H1 (cell line): ENCODE results near the gene ERMN. TPM values are rescaled to one million over a fixed set of nuclear protein-coding genes. Genes with fewer than 3 reads are reported as not detected.

ENCODE experiments used
- CTCF ChIA-PET: fragments of 300-600 bp; sonication (Branson Sonifier 250); formaldehyde crosslinking; loops from one replicate; lab custom pipeline; 2021; ENCODE audit not compliant: partially characterized antibody; lab: Charles Lee
- POLR2A ChIA-PET: fragments of 300-600 bp; sonication (Branson Sonifier 250); formaldehyde crosslinking; loops from one replicate; lab custom pipeline; 2021; ENCODE audit warnings: inconsistent platforms; ENCODE audit not compliant: partially characterized antibody; lab: Charles Lee
- DNase-seq, 2 experiments: peaks; one replicate each; pipeline versions ENCODE4 v3.0.0 to v3.0.0-alpha.2; 2010 to 2022; ENCODE audit warnings: low spot score in 2 of 2, low read depth in 1 of 2, mixed read lengths in 1 of 2
- FAIRE-seq: peaks from 2 replicates; lab custom pipeline; 2011; peaks lifted over from hg19 to GRCh38; lab: Jason Lieb, UNC
- H2AFZ ChIP-seq: 2 replicates; pipeline ENCODE4 v1.8.1; 2012; ENCODE audit warnings: low read length, inconsistent platforms
- H2AK5ac ChIP-seq: 2 replicates; pipeline ENCODE4 v1.6.1; 2013; ENCODE audit warnings: low read depth, low read length
- H2BK120ac ChIP-seq: replicated peaks from 2 replicates; pipeline ENCODE3; 2013; ENCODE audit warnings: low read depth, low read length, inconsistent platforms
- H2BK12ac ChIP-seq: 2 replicates; pipeline ENCODE4 v1.6.1; 2013; ENCODE audit warnings: low read depth, low read length
- H2BK15ac ChIP-seq: 2 replicates; pipeline ENCODE4 v1.6.1; 2013; ENCODE audit warnings: low read length
- H2BK20ac ChIP-seq: 2 replicates; pipeline ENCODE4 v1.6.1; 2013; ENCODE audit warnings: low read length
- H2BK5ac ChIP-seq: 2 replicates; pipeline ENCODE4 v1.6.1; 2013; ENCODE audit warnings: low read depth, low read length
- H3K14ac ChIP-seq: 2 replicates; pipeline ENCODE4 v1.6.1; 2013; ENCODE audit warnings: inconsistent platforms; ENCODE audit not compliant: insufficient read length
- H3K18ac ChIP-seq: 2 replicates; pipeline ENCODE4 v1.6.1; 2013; ENCODE audit warnings: low read length; ENCODE audit errors: extremely low read depth
- H3K23ac ChIP-seq: 2 replicates; pipeline ENCODE4 v1.6.1; 2013; ENCODE audit warnings: inconsistent platforms; ENCODE audit not compliant: insufficient read length
- H3K23me2 ChIP-seq: 2 replicates; pipeline ENCODE4 v1.6.1; 2013; ENCODE audit warnings: low read depth, low read length
- H3K27ac ChIP-seq: 2 replicates; pipeline ENCODE4 v1.6.1; 2011; ENCODE audit warnings: low read depth, low read length, inconsistent platforms
- H3K27me3 ChIP-seq, 4 experiments: replicated peaks in 1 of 4; 1 replicate in 1 of 4; 2 replicates in 3 of 4; pipeline versions ENCODE4 v1.6.1 to v1.8.1; 2011 to 2013; ENCODE audit warnings: low read length in 3 of 4, mild to moderate bottlenecking in 3 of 4, inconsistent platforms in 2 of 4, mixed read lengths in 2 of 4, moderate library complexity in 1 of 4; ENCODE audit not compliant: control insufficient read depth in 3 of 4, insufficient read depth in 3 of 4; ENCODE audit errors: extremely low read depth in 1 of 4
- H3K36me3 ChIP-seq, 4 experiments: 2 replicates each; pipeline versions ENCODE4 v1.6.1 to v1.8.1; 2011 to 2013; ENCODE audit warnings: mild to moderate bottlenecking in 4 of 4, low read length in 3 of 4, moderate library complexity in 2 of 4, control low read depth in 1 of 4, inconsistent platforms in 1 of 4; ENCODE audit not compliant: insufficient read depth in 4 of 4, control insufficient read depth in 2 of 4
- H3K4ac ChIP-seq: replicated peaks from 2 replicates; pipeline ENCODE3; 2013; ENCODE audit warnings: low read length, low read depth, mixed read lengths, inconsistent platforms; ENCODE audit not compliant: insufficient read length
- H3K4me1 ChIP-seq, 4 experiments: replicated peaks in 1 of 4; 1 replicate in 1 of 4; 2 replicates in 3 of 4; pipeline versions ENCODE4 v1.6.1 to v1.8.1; 2011 to 2013; ENCODE audit warnings: low read length in 3 of 4, inconsistent platforms in 2 of 4, mixed read lengths in 1 of 4; ENCODE audit not compliant: insufficient read depth in 4 of 4, control insufficient read depth in 3 of 4
- H3K4me2 ChIP-seq, 2 experiments: 2 replicates each; pipeline versions ENCODE4 v1.6.1 to v1.8.1; 2011 to 2013; ENCODE audit warnings: low read depth in 2 of 2, low read length in 2 of 2, control low read depth in 1 of 2, inconsistent platforms in 1 of 2, mild to moderate bottlenecking in 1 of 2; ENCODE audit not compliant: insufficient read depth in 1 of 2
- H3K4me3 ChIP-seq, 4 experiments: fragments of 200-600, 300-600 bp in 1 of 4; sonication (generic), shearing (Covaris generic), sonication (Bioruptor Twin) in 1 of 4; 2 replicates each; pipeline versions ENCODE4 v1.5.1 to v1.8.1; 2011 to 2016; ENCODE audit warnings: low read length in 4 of 4, low read depth in 3 of 4, control low read depth in 2 of 4, inconsistent platforms in 2 of 4, mild to moderate bottlenecking in 2 of 4, mixed read lengths in 1 of 4, moderate library complexity in 1 of 4; ENCODE audit not compliant: insufficient read depth in 2 of 4; ENCODE audit errors: extremely low read depth in 1 of 4
- H3K56ac ChIP-seq: replicated peaks from 2 replicates; pipeline ENCODE3; 2013; ENCODE audit warnings: low read depth, mild to moderate bottlenecking, mixed read lengths, low read length, inconsistent platforms; ENCODE audit not compliant: insufficient read length
- H3K79me1 ChIP-seq: 2 replicates; pipeline ENCODE4 v1.6.1; 2013; ENCODE audit warnings: low read depth, low read length, control low read depth
- H3K79me2 ChIP-seq, 2 experiments: 2 replicates each; pipeline versions ENCODE4 v1.6.1 to v1.8.1; 2012 to 2013; ENCODE audit warnings: low read length in 2 of 2, mild to moderate bottlenecking in 2 of 2, inconsistent platforms in 1 of 2; ENCODE audit not compliant: insufficient read depth in 2 of 2, control insufficient read depth in 1 of 2
- H3K9ac ChIP-seq, 4 experiments: replicated peaks in 1 of 4; 1 replicate in 1 of 4; 2 replicates in 3 of 4; pipeline versions ENCODE4 v1.6.1 to v1.8.1; 2011 to 2013; ENCODE audit warnings: low read depth in 3 of 4, low read length in 3 of 4, control low read depth in 2 of 4, mild to moderate bottlenecking in 2 of 4, moderate library complexity in 2 of 4, inconsistent platforms in 1 of 4; ENCODE audit errors: extremely low read depth in 1 of 4
- H3K9me3 ChIP-seq, 2 experiments: 2 replicates each; pipeline versions ENCODE4 v1.6.1 to v1.8.1; 2012 to 2013; ENCODE audit warnings: mild to moderate bottlenecking in 2 of 2, moderate library complexity in 2 of 2, control low read depth in 1 of 2, inconsistent platforms in 1 of 2, low read depth in 1 of 2, low read length in 1 of 2, mixed read lengths in 1 of 2; ENCODE audit not compliant: insufficient read depth in 2 of 2
- H4K20me1 ChIP-seq, 2 experiments: replicated peaks in 1 of 2; 2 replicates each; pipeline versions ENCODE3 to v1.8.1; 2011 to 2013; ENCODE audit warnings: inconsistent platforms in 2 of 2, low read length in 2 of 2, mild to moderate bottlenecking in 1 of 2; ENCODE audit not compliant: insufficient read depth in 2 of 2, control insufficient read depth in 1 of 2
- H4K5ac ChIP-seq: 2 replicates; pipeline ENCODE4 v1.6.1; 2013; ENCODE audit warnings: low read length, low read depth, mixed read lengths, inconsistent platforms; ENCODE audit not compliant: insufficient read length
- H4K8ac ChIP-seq: 2 replicates; pipeline ENCODE4 v1.8.0; 2013; ENCODE audit warnings: mild to moderate bottlenecking, moderate library complexity, low read length, inconsistent platforms; ENCODE audit not compliant: insufficient read depth; ENCODE audit errors: extremely low read depth
- H4K91ac ChIP-seq: replicated peaks from 2 replicates; pipeline ENCODE3; 2013; ENCODE audit warnings: low read length, mixed read lengths, inconsistent platforms; ENCODE audit not compliant: insufficient read length
- BACH1 ChIP-seq: IDR thresholded peaks from 2 replicates; pipeline ENCODE4 v1.6.1; 2012; ENCODE audit warnings: low read length, improper control_type of control experiment
- BCL11A ChIP-seq, 2 experiments: IDR thresholded peaks; one replicate each; pipeline ENCODE4 v1.6.1; 2011; ENCODE audit warnings: low read depth in 2 of 2, low read length in 2 of 2, mild to moderate bottlenecking in 2 of 2
- CHD2 ChIP-seq: IDR thresholded peaks from 2 replicates; pipeline ENCODE4 v1.6.1; 2012; ENCODE audit warnings: low read length, improper control_type of control experiment
- EZH2 ChIP-seq: fragments of 200-600 bp; sonication (generic); IDR thresholded peaks from 2 replicates; pipeline ENCODE4 v1.7.1; 2012; ENCODE audit warnings: low read depth, mild to moderate bottlenecking, moderate library complexity, low read length, inconsistent platforms; ENCODE audit not compliant: severe bottlenecking
- FOSL1 ChIP-seq: IDR thresholded peaks from 2 replicates; pipeline ENCODE4 v1.6.1; 2011; ENCODE audit warnings: mild to moderate bottlenecking, low read depth, low read length, moderate library complexity; ENCODE audit not compliant: insufficient read depth
- SIRT6 ChIP-seq: IDR thresholded peaks from one replicate; pipeline ENCODE4 v1.7.1; 2012; ENCODE audit warnings: low read length, inconsistent platforms
- WGBS, 2 experiments: shearing (Covaris generic) in 1 of 2; methylation state at CpG; one replicate each; pipeline versions ENCODE4 v1.1.6 to v1.1.7; 2013 to 2015; ENCODE audit warnings: low lambda C conversion rate in 2 of 2, mixed read lengths in 2 of 2, inconsistent platforms in 1 of 2, low coverage in 1 of 2, missing lambda C conversion rate in 1 of 2; ENCODE audit not compliant: insufficient replicate concordance in 2 of 2, insufficient coverage in 1 of 2, insufficient read length in 1 of 2; ENCODE audit errors: extremely low coverage in 1 of 2, missing lambda C conversion rate in 1 of 2; 5-methylcytosine and 5-hydroxymethylcytosine counted together
- polyA plus RNA-seq, 7 experiments: library from polyadenylated mRNA; depleted of rRNA in 3 of 7; stranded (reverse) in 5 of 7; unstranded in 2 of 7; fragments of >200 nt in 5 of 7; fragments of 200-250 nt in 2 of 7; gene quantifications; 1 replicate in 5 of 7; 2 replicates in 1 of 7; 4 replicates in 1 of 7; pipeline versions ENCODE4 v1.2.1 to v1.2.3, GENCODE V29; 2011 to 2013; ENCODE audit warnings: missing spikeins in 2 of 7, mixed read lengths in 2 of 7
- total RNA-seq: library from RNA; stranded (reverse); fragmentation: NEBNext Ultra II Directional; extraction: Animal tissue kit (Norgen Biotek cat#: 25700); gene quantifications from 2 replicates; pipeline ENCODE4 v1.2.1, GENCODE V29; 2021

ERMN gene
- total and polyA plus RNA-seq, 2 of the 8 experiments (the other 6 are each of a cell fraction or from before 2014, with no cell fraction given): 0.11 TPM; not detected in 1

GRCh38 chr2:157283468-157283867 lies 42.2 kb downstream of the ERMN start:
- H3K9ac ChIP-seq: no peak overlapping the region
- FAIRE-seq (no peak), DNase-seq (no peak)
- no peaks in the 10 kb centered on the region for H3K27me3 ChIP-seq
- H3K4ac ChIP-seq: no peak overlapping the region
- H4K5ac ChIP-seq: no peak overlapping the region
- POLR2A ChIA-PET: no interaction called here
- 93% methylated on average over 2 of the region's 2 CpGs; no CpG with 5 or more reads in 1 of the 2 experiments for WGBS, 2 experiments
- no peaks in the 10 kb centered on the region for H3K36me3 ChIP-seq
- H3K23ac ChIP-seq: no peak overlapping the region
- H3K14ac ChIP-seq: no peak overlapping the region
- CTCF ChIA-PET: interaction anchor here (1.3 to 3.1 kb wide), 2 partner anchors 23 to 44 kb away, joined by 6 to 9 read pairs; no protein-coding TSS in a partner anchor
- H2BK15ac ChIP-seq: no peak overlapping the region
- no peak overlapping the region for H3K18ac ChIP-seq
- H2BK120ac ChIP-seq: no peak overlapping the region
- no peak overlapping the region for H3K27ac ChIP-seq
- H2BK12ac ChIP-seq: no peak overlapping the region
- no peaks in the 10 kb centered on the region for H4K20me1 ChIP-seq
- no peaks in the 10 kb centered on the region; a peak in 1 of 4 replicates for H3K9me3 ChIP-seq
- H2AK5ac ChIP-seq: no peak overlapping the region
- no peak overlapping the region for H4K8ac ChIP-seq
- H2BK5ac ChIP-seq: no peak overlapping the region
- no peaks in the 10 kb centered on the region for H3K79me1 ChIP-seq
- no peak overlapping the region for H2BK20ac ChIP-seq
- H4K91ac ChIP-seq: no peak overlapping the region
- no peaks in the 10 kb centered on the region for H3K23me2 ChIP-seq
- H3K79me2 ChIP-seq: no peaks in the 10 kb centered on the region
- H2AFZ ChIP-seq: no peak overlapping the region
- no peak overlapping the region for H3K4me2 ChIP-seq
- no peak overlapping the region for H3K4me3 ChIP-seq
- no peak overlapping the region for H3K56ac ChIP-seq
- H3K4me1 ChIP-seq: no peaks in the 10 kb centered on the region
- TF ChIP-seq SIRT6 (no peak), CHD2 (no peak), FOSL1 (no peak), EZH2 (no peak), BCL11A (IDR thresholded peaks at IDR 0.05; ENCODE audit: low read depth in 2 of 2, low read length in 2 of 2) (no peak), BACH1 (no peak)
